Measurements from ENCODE around the gene MAPK7.
A peak's percentile ranks its signal among the peaks of the same experiment; 100 is the strongest.
"Not testable (repeated sequence)": the region's sequence is repeated elsewhere in the genome, so short reads cannot be mapped to it uniquely, and the experiment has no call there.

Gene MAPK7

GRCh38 chr17:19343256-19343630 lies 35.1 kb upstream of the MAPK7 start:
- no peak for DNase-seq (ENCODE audit: low spot score)

GRCh38 chr17:19343671-19344151 lies 34.6 kb upstream of the MAPK7 start:
- DNase-seq (ENCODE audit: low spot score): no peak

- no peak for DNase-seq (ENCODE audit: low spot score)
Observed at GRCh38 chr17:19344311-19345066, 33.8 kb upstream of the MAPK7 start.

GRCh38 chr17:19345067-19345460 lies 33.2 kb upstream of the MAPK7 start:
- no peak for DNase-seq (ENCODE audit: low spot score)

- no peak for DNase-seq (ENCODE audit: low spot score)
Observed at GRCh38 chr17:19345486-19346350, 32.6 kb upstream of the MAPK7 start.

- no peak for DNase-seq (ENCODE audit: low spot score)
Observed at GRCh38 chr17:19346351-19347255, 31.7 kb upstream of the MAPK7 start.

GRCh38 chr17:19347323-19348080 lies 30.8 kb upstream of the MAPK7 start:
- DNase-seq (ENCODE audit: low spot score): no peak

GRCh38 chr17:19348081-19348650 lies 30.1 kb upstream of the MAPK7 start:
- no peak for DNase-seq (ENCODE audit: low spot score)

- no peak for DNase-seq (ENCODE audit: low spot score)
Observed at GRCh38 chr17:19348806-19349205, 29.5 kb upstream of the MAPK7 start.

GRCh38 chr17:19353401-19353800 lies 24.9 kb upstream of the MAPK7 start:
- DNase-seq (ENCODE audit: low spot score): not testable (repeated sequence)

GRCh38 chr17:19354748-19355147 lies 23.6 kb upstream of the MAPK7 start:
- DNase-seq (ENCODE audit: low spot score): no peak

GRCh38 chr17:19357351-19357750 lies 20.9 kb upstream of the MAPK7 start:
- DNase-seq (ENCODE audit: low spot score): no peak

- DNase-seq (ENCODE audit: low spot score): no peak
Observed at GRCh38 chr17:19357761-19358160, 20.5 kb upstream of the MAPK7 start.

- DNase-seq (ENCODE audit: low spot score): no peak
Observed at GRCh38 chr17:19359151-19359550, 19.1 kb upstream of the MAPK7 start.

GRCh38 chr17:19359856-19360255 lies 18.4 kb upstream of the MAPK7 start:
- no peak for DNase-seq (ENCODE audit: low spot score)

GRCh38 chr17:19360772-19361171 lies 17.5 kb upstream of the MAPK7 start:
- no peak for DNase-seq (ENCODE audit: low spot score)

- no peak for DNase-seq (ENCODE audit: low spot score)
Observed at GRCh38 chr17:19361326-19361725, 17.0 kb upstream of the MAPK7 start.

- no peak for DNase-seq (ENCODE audit: low spot score)
Observed at GRCh38 chr17:19361944-19362276, 16.4 kb upstream of the MAPK7 start.

GRCh38 chr17:19362277-19363113 lies 15.8 kb upstream of the MAPK7 start, which contains the start of gene B9D1:
Gene B9D1 (minus strand): TSS chr17:19362723. CDS start chr17:19362569, 154 bp downstream.
- peak; percentile 96 for DNase-seq (ENCODE audit: low spot score)

GRCh38 chr17:19363114-19363438 lies 15.2 kb upstream of the MAPK7 start:
- DNase-seq (ENCODE audit: low spot score): no peak
